ENCODE results near the gene PFN4. TPM values are rescaled to one million over a fixed set of nuclear protein-coding genes. Genes with fewer than 3 reads are reported as not detected.

PFN4 gene
- total and polyA plus RNA-seq, 2 experiments from 2014 or later = 0.64 TPM; not detected in 1

GRCh38 chr2:24065341-24065740 is 57.8 kb downstream of the PFN4 start:
- Histone ChIP-seq H3K4me1 (ENCODE audit: insufficient read depth) (no peaks in the 10 kb centered on the region), H3K36me3 (ENCODE audit: low read depth) (peaks cover 22% of the 10 kb centered on the region), H3K9ac (no peak overlapping the region), H3K4me3 (no peak overlapping the region), H2AFZ (no peak overlapping the region), H3K9me2 (ENCODE audit: insufficient read depth) (no peaks in the 10 kb centered on the region), H3F3A (ENCODE audit: insufficient read depth) (peaks cover 29% of the 10 kb centered on the region; the same call in 1 of the 2 replicates), H3K9me3 (ENCODE audit: low read depth) (no peaks in the 10 kb centered on the region), H4K20me1 (ENCODE audit: insufficient read depth) (no peaks in the 10 kb centered on the region), H3K27me3 (replicated peaks; ENCODE audit: insufficient read depth) (no peaks in the 10 kb centered on the region), H3K4me2 (ENCODE audit: unreplicated experiment) (no peak overlapping the region), H3K27ac (no peak overlapping the region), H3K79me2 (ENCODE audit: insufficient read depth) (peaks cover 9% of the 10 kb centered on the region)
- WGBS, 2 experiments (ENCODE audit: low coverage in 1 of 2, low lambda C conversion rate in 2 of 2, missing lambda C conversion rate in 2 of 2) = 88 to 96% methylated on average over 2 of the region's 2 CpGs
- no peak for DNase-seq
- in situ Hi-C loops (cut with MboI) = no loop called here
- TF ChIP-seq EZH2 (IDR thresholded peaks at IDR 0.05; ENCODE audit: insufficient read depth, poor library complexity, severe bottlenecking) = no peak
- no peak for TF ChIP-seq EZH2phosphoT487 (IDR thresholded peaks at IDR 0.05; ENCODE audit: insufficient read depth, low read depth)

Other genes starting within 250 kb of the PFN4 start
- gene ATAD2B, start 196.2 kb downstream of the PFN4 start, total RNA-seq (2014; rRNA removed; shearing (Covaris generic)) = 6.7 and 10.9 TPM in 2 replicates
- gene ATAD2B, start 196.2 kb downstream of the PFN4 start, polyA plus RNA-seq (2016; fragmentation: Nextera tagmentation; extraction: Ambion mirVana) = 4.1 and 4.8 TPM in 2 replicates
- gene UBXN2A, start 182.9 kb downstream of the PFN4 start, total RNA-seq (2014; rRNA removed; shearing (Covaris generic)) = 11.9 and 17.2 TPM in 2 replicates
- 16.3 and 18.0 TPM in 2 replicates for gene UBXN2A, start 182.9 kb downstream of the PFN4 start, polyA plus RNA-seq (2016; fragmentation: Nextera tagmentation; extraction: Ambion mirVana)
- gene MFSD2B, start 113.2 kb downstream of the PFN4 start, total RNA-seq (2014; rRNA removed; shearing (Covaris generic)) = under 0.01 TPM in 2 replicates
- gene MFSD2B, start 113.2 kb downstream of the PFN4 start, polyA plus RNA-seq (2016; fragmentation: Nextera tagmentation; extraction: Ambion mirVana) = 0.58 TPM in 1 of 2 replicates, not detected in the other
- gene WDCP, start 75.9 kb downstream of the PFN4 start, total RNA-seq (2014; rRNA removed; shearing (Covaris generic)) = 6.1 and 7.6 TPM in 2 replicates
- 3.8 and 4.2 TPM in 2 replicates for gene WDCP, start 75.9 kb downstream of the PFN4 start, polyA plus RNA-seq (2016; fragmentation: Nextera tagmentation; extraction: Ambion mirVana)
- gene FKBP1B, start 73.6 kb downstream of the PFN4 start, total RNA-seq (2014; rRNA removed; shearing (Covaris generic)) = 1.0 and 7.5 TPM in 2 replicates
- gene FKBP1B, start 73.6 kb downstream of the PFN4 start, polyA plus RNA-seq (2016; fragmentation: Nextera tagmentation; extraction: Ambion mirVana) = 7.0 and 8.7 TPM in 2 replicates
- 101 and 129 TPM in 2 replicates for gene SF3B6, start 47.0 kb downstream of the PFN4 start, total RNA-seq (2014; rRNA removed; shearing (Covaris generic))
- gene SF3B6, start 47.0 kb downstream of the PFN4 start, polyA plus RNA-seq (2016; fragmentation: Nextera tagmentation; extraction: Ambion mirVana) = 287 and 289 TPM in 2 replicates
- 74.1 and 76.2 TPM in 2 replicates for gene TP53I3, start 38.5 kb downstream of the PFN4 start, total RNA-seq (2014; rRNA removed; shearing (Covaris generic))
- 81.7 and 85.3 TPM in 2 replicates for gene TP53I3, start 38.5 kb downstream of the PFN4 start, polyA plus RNA-seq (2016; fragmentation: Nextera tagmentation; extraction: Ambion mirVana)
- gene FAM228B, start 135 bp upstream of the PFN4 start, total RNA-seq (2014; rRNA removed; shearing (Covaris generic)) = 5.8 and 22.4 TPM in 2 replicates
- gene FAM228B, start 135 bp upstream of the PFN4 start, polyA plus RNA-seq (2016; fragmentation: Nextera tagmentation; extraction: Ambion mirVana) = 12.1 and 15.1 TPM in 2 replicates
- 2.1 TPM in 1 of 2 replicates, not detected in the other for gene FAM228A, start 51.7 kb upstream of the PFN4 start, total RNA-seq (2014; rRNA removed; shearing (Covaris generic))
- gene FAM228A, start 51.7 kb upstream of the PFN4 start, polyA plus RNA-seq (2016; fragmentation: Nextera tagmentation; extraction: Ambion mirVana) = not detected in 2 replicates
- gene ITSN2, start 237.2 kb upstream of the PFN4 start, total RNA-seq (2014; rRNA removed; shearing (Covaris generic)) = 19.2 and 35.3 TPM in 2 replicates
- 12.9 and 16.1 TPM in 2 replicates for gene ITSN2, start 237.2 kb upstream of the PFN4 start, polyA plus RNA-seq (2016; fragmentation: Nextera tagmentation; extraction: Ambion mirVana)

Measured in GM23248 (cell line).